GM23248 (cell line): ENCODE measurements around the gene YTHDF2.

Source experiments
- EZH2 ChIP-seq: fragments of 200-600 bp; sonication (generic); IDR thresholded peaks from 2 replicates; pipeline ENCODE4 v1.6.1; 2018; ENCODE audit warnings: antibody characterized with exemption, mild to moderate bottlenecking; ENCODE audit not compliant: insufficient read depth, poor library complexity, severe bottlenecking
- EZH2phosphoT487 ChIP-seq: fragments of 200-600 bp; sonication (generic); IDR thresholded peaks from 2 replicates; pipeline ENCODE4 v1.6.1; 2018; ENCODE audit warnings: antibody characterized with exemption, moderate library complexity, mild to moderate bottlenecking, low read depth; ENCODE audit not compliant: insufficient read depth

DNA sequence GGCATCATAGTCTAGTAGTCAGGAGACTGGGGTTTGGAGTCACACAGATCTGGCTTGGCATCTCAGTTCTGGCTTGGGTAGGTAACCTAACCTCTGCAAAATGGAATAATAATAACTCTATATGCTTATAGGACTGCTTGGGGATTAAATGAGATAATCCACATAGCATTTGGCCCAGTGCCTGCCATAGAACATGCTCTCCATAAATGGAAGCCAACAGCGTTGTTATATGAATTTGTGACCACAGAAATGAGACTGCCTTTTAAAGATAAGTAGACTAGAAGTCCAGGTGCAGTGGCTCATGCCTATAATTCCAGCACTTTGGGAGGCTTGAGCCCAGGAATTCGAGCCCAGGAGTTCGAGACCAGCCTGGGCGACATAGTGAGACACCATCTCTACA is 71.2 kb downstream of the YTHDF2 start:
- TF ChIP-seq EZH2: no peak
- no peak for TF ChIP-seq EZH2phosphoT487
